Keratinocyte (primary cell): ENCODE data around the gene ASB12.

Experiments used
- CTCF ChIP-seq, 3 experiments: IDR thresholded peaks in 1 of 3; conservative IDR thresholded peaks in 1 of 3; optimal IDR thresholded peaks in 1 of 3; 2 replicates in 2 of 3; 3 replicates in 1 of 3; pipeline versions ENCODE3 to v1.5.1; 2011; ENCODE audit warnings: low read length in 3 of 3, mild to moderate bottlenecking in 3 of 3, moderate library complexity in 2 of 3, control low read depth in 1 of 3, inconsistent platforms in 1 of 3; ENCODE audit not compliant: insufficient read depth in 2 of 3; ENCODE audit errors: extremely low read depth in 1 of 3
- EZH2 ChIP-seq: IDR thresholded peaks from one replicate; pipeline ENCODE4 v1.6.1; 2012; ENCODE audit warnings: inconsistent platforms, mild to moderate bottlenecking, low read length, moderate library complexity

GRCh38 chrX:64192040-64192439 lies 38.4 kb downstream of the ASB12 start:
- TF ChIP-seq CTCF (optimal IDR thresholded peaks at IDR 0.05 in 1 of 3, IDR thresholded peaks at IDR 0.05 in 1 of 3, conservative IDR thresholded peaks at IDR 0.05 in 1 of 3; ENCODE audit: extremely low read depth in 1 of 3, insufficient read depth in 2 of 3, low read length in 3 of 3), result no peak
- no peak for TF ChIP-seq EZH2
